Left cardiac atrium (tissue), 4 donors: ENCODE results near the gene MVK. TPM values are rescaled to one million over a fixed set of nuclear protein-coding genes. Genes with fewer than 3 reads are reported as not detected.

Source experiments
- ATAC-seq, 2 donors: fragments of 200-7000 bp; cut with Tn5 transposase; one replicate each; pipeline ENCODE4 v1.9.1; 2020; ENCODE audit warnings: mild to moderate bottlenecking in 2 of 2, moderate library complexity in 2 of 2
- DNase-seq: peaks from one replicate; pipeline ENCODE4 v3.0.0-alpha.2; 2020
- intact Hi-C, 2 donors: fragments of 100-400 bp; cut with DNase I; formaldehyde crosslinking; loops; one replicate each; pipeline versions ENCODE4 v1.14.1 to v1.15.1; 2022 to 2023
- total RNA-seq, 2 donors: library from RNA; stranded (reverse); fragmentation: NEBNext Ultra II Directional; extraction: Animal tissue kit (Norgen Biotek cat#: 25700); gene quantifications; one replicate each; pipeline ENCODE4 v1.2.1, GENCODE V29; 2021
- donor health status: DM: no; HTN: yes; CAD: no.
- donor health status: DM: no; HTN: yes; CAD: no; lungs with severe emphysema.
- donor health status: DM: yes; HTN: yes; CAD: no.
- donor health status: Dilated cardiomyopathy.

Gene MVK
- total RNA-seq, 2 donors from 2014 or later = 11.2 to 12.6 TPM

- intact Hi-C loops = no loop called here
- ATAC-seq = no peak
- no peak for DNase-seq
Measured at GRCh38 chr12:109560867-109561710, 12.5 kb upstream of the MVK start.

GRCh38 chr12:109561711-109562030 lies 11.9 kb upstream of the MVK start:
- ATAC-seq = no peak
- no peak for DNase-seq
- intact Hi-C loops = no loop called here

GRCh38 chr12:109562871-109563270 lies 10.7 kb upstream of the MVK start:
- intact Hi-C loops = no loop called here
- DNase-seq (no peak), ATAC-seq (no peak)

GRCh38 chr12:109563291-109564284 lies 10.0 kb upstream of the MVK start:
- DNase-seq = no peak
- peak; percentile 62 to 70 for ATAC-seq

GRCh38 chr12:109566424-109566823 lies 7.2 kb upstream of the MVK start:
- DNase-seq (no peak), ATAC-seq (no peak)
- intact Hi-C loops = no loop called here

More at GRCh38 chr12:109563291-109564284, 10.0 kb upstream of the MVK start:
- intact Hi-C loops = no loop called here

- no peak for ATAC-seq
- DNase-seq = no peak
Measured at GRCh38 chr12:109567296-109567695, 6.3 kb upstream of the MVK start.

GRCh38 chr12:109567967-109568366 lies 5.6 kb upstream of the MVK start:
- ATAC-seq (no peak), DNase-seq (no peak)
- intact Hi-C loops = no loop called here

More at GRCh38 chr12:109567296-109567695, 6.3 kb upstream of the MVK start:
- intact Hi-C loops = no loop called here

- intact Hi-C loops = no loop called here
- DNase-seq = no peak
- no peak for ATAC-seq
Measured at GRCh38 chr12:109568486-109568885, 5.1 kb upstream of the MVK start.

GRCh38 chr12:109571773-109572505 lies 1.7 kb upstream of the MVK start:
- no peak for ATAC-seq
- intact Hi-C loops = no loop called here
- no peak for DNase-seq

GRCh38 chr12:109572506-109572845 lies 1.1 kb upstream of the MVK start:
- intact Hi-C loops = no loop called here
- no peak for ATAC-seq
- DNase-seq = no peak

- no peak for DNase-seq
- ATAC-seq = no peak
- intact Hi-C loops = no loop called here
Measured at GRCh38 chr12:109573914-109574244, 285 bp downstream of the MVK start.

GRCh38 chr12:109575683-109576082 lies 2.1 kb downstream of the MVK start:
- DNase-seq (no peak), ATAC-seq (no peak)
- intact Hi-C loops = no loop called here

GRCh38 chr12:109577311-109577710 lies 3.7 kb downstream of the MVK start:
- DNase-seq (no peak), ATAC-seq (no peak)
- intact Hi-C loops = no loop called here

- intact Hi-C loops = no loop called here
- no peak for ATAC-seq
- no peak for DNase-seq
Measured at GRCh38 chr12:109578330-109578927, 4.8 kb downstream of the MVK start.

- intact Hi-C loops = no loop called here
- DNase-seq (no peak), ATAC-seq (no peak)
Measured at GRCh38 chr12:109579639-109580038, 6.0 kb downstream of the MVK start.

GRCh38 chr12:109580272-109580671 lies 6.7 kb downstream of the MVK start:
- no peak for DNase-seq
- intact Hi-C loops = no loop called here
- ATAC-seq = no peak

- no peak for DNase-seq
- intact Hi-C loops = no loop called here
- no peak for ATAC-seq
Measured at GRCh38 chr12:109580684-109581333, 7.2 kb downstream of the MVK start.

- ATAC-seq (no peak), DNase-seq (no peak)
- intact Hi-C loops = no loop called here
Measured at GRCh38 chr12:109581334-109581691, 7.7 kb downstream of the MVK start.

- ATAC-seq (no peak), DNase-seq (no peak)
- intact Hi-C loops = no loop called here
Measured at GRCh38 chr12:109581856-109582255, 8.3 kb downstream of the MVK start.
